HFF-Myc (cell line): ENCODE data around the gene DGKA.
"Not testable (repeated sequence)": the region's sequence is repeated elsewhere in the genome, so short reads cannot be mapped to it uniquely, and the experiment has no call there.

Experiments
- DNase-seq: peaks from one replicate; pipeline ENCODE4 v3.0.0-alpha.2; 2011; ENCODE audit warnings: low read depth; ENCODE audit errors: extremely low read depth
- H3K4me3 ChIP-seq: replicated peaks from 2 replicates; pipeline ENCODE4 v1.5.1; 2011; ENCODE audit warnings: low read depth, mild to moderate bottlenecking, control low read depth, low read length
- TF ChIP-seq, protein P1 (sequence below): IDR thresholded peaks from 2 replicates; pipeline ENCODE4 v1.5.1; 2012; ENCODE audit warnings: mild to moderate bottlenecking, low read depth, low read length, control low read depth; ENCODE audit errors: missing control alignments

Gene DGKA

GRCh38 chr12:55984861-55985260 lies 53.9 kb downstream of the DGKA start:
- TF ChIP-seq, protein P1, sequence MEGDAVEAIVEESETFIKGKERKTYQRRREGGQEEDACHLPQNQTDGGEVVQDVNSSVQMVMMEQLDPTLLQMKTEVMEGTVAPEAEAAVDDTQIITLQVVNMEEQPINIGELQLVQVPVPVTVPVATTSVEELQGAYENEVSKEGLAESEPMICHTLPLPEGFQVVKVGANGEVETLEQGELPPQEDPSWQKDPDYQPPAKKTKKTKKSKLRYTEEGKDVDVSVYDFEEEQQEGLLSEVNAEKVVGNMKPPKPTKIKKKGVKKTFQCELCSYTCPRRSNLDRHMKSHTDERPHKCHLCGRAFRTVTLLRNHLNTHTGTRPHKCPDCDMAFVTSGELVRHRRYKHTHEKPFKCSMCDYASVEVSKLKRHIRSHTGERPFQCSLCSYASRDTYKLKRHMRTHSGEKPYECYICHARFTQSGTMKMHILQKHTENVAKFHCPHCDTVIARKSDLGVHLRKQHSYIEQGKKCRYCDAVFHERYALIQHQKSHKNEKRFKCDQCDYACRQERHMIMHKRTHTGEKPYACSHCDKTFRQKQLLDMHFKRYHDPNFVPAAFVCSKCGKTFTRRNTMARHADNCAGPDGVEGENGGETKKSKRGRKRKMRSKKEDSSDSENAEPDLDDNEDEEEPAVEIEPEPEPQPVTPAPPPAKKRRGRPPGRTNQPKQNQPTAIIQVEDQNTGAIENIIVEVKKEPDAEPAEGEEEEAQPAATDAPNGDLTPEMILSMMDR = no peak
- DNase-seq = no peak
- no peak overlapping the region for H3K4me3 ChIP-seq

- no peak overlapping the region for H3K4me3 ChIP-seq
- TF ChIP-seq, protein P1 = no peak
- DNase-seq = no peak
Measured at GRCh38 chr12:55985341-55985740, 54.4 kb downstream of the DGKA start.

- not testable (repeated sequence) for DNase-seq, H3K4me3 ChIP-seq
Measured at GRCh38 chr12:55985976-55986375, 55.0 kb downstream of the DGKA start.

- TF ChIP-seq, protein P1 = no peak
- DNase-seq = no peak
- no peak overlapping the region for H3K4me3 ChIP-seq
Measured at GRCh38 chr12:55991110-55991509, 60.1 kb downstream of the DGKA start.

DNA sequence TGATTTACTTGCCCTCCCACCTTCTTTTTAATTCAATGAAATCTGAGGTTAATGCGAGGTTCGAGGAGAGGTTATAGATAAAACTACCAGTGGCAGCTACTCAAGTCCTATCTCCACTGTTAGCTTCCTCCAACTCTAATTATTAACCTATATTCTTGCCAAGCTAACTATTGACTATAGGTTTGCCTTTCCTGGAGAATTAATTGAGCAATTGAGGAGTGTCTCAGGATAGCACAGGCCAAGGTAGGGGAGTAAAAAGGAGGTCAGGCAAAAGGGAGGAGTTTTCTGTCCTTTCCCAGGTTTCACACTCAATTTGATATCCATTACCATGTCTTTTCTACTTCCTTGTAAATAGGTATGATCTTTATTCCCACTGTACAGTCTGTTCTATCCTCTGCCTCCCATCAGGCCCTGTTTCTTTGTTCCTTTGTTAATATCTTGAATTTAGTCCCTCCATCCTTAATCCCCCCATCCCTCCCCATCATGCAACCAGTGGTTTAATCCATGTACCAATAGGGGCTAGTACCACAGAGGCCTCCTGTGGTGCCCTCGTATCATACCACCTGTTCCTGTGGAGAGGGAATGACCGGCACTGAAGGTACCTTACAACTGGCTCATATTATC lies 62.4 kb downstream of the DGKA start:
- H3K4me3 ChIP-seq = no peak overlapping the region
- TF ChIP-seq, protein P1 = no peak
- no peak for DNase-seq

GRCh38 chr12:55995366-55995765 lies 64.4 kb downstream of the DGKA start:
- TF ChIP-seq, protein P1 = no peak
- no peak for DNase-seq
- no peak overlapping the region for H3K4me3 ChIP-seq

GRCh38 chr12:55996201-55996714 lies 65.3 kb downstream of the DGKA start:
- TF ChIP-seq, protein P1 = peak; percentile 82
- peak overlapping the region; percentile 81 for H3K4me3 ChIP-seq
- DNase-seq = peak; percentile 40
